Jurkat, Clone E6-1 (cell line): ENCODE measurements around the gene SH2D6.
A peak's percentile ranks its signal among the peaks of the same experiment; 100 is the strongest.
"Not testable (repeated sequence)": the region's sequence is repeated elsewhere in the genome, so short reads cannot be mapped to it uniquely, and the experiment has no call there.

Experiments
- DNase-seq: peaks from one replicate; pipeline ENCODE4 v3.0.0-alpha.2; 2011; ENCODE audit warnings: low read depth, low spot score
- H3K4me3 ChIP-seq: 2 replicates; pipeline ENCODE4 v1.5.1; 2011; ENCODE audit warnings: mild to moderate bottlenecking, low read length, control low read depth, moderate library complexity

Gene SH2D6

GRCh38 chr2:85396531-85397470 lies 21.7 kb upstream of the SH2D6 start:
- H3K4me3 ChIP-seq = no peak overlapping the region
- DNase-seq = no peak

- H3K4me3 ChIP-seq = no peak overlapping the region
- no peak for DNase-seq
Observed at GRCh38 chr2:85397925-85398331, 20.6 kb upstream of the SH2D6 start.

- no peak overlapping the region for H3K4me3 ChIP-seq
Observed at GRCh38 chr2:85398426-85399182, 19.9 kb upstream of the SH2D6 start.

GRCh38 chr2:85399183-85399455 lies 19.4 kb upstream of the SH2D6 start:
- no peak for DNase-seq
- no peak overlapping the region for H3K4me3 ChIP-seq

More at GRCh38 chr2:85398426-85399182, 19.9 kb upstream of the SH2D6 start:
- DNase-seq = no peak

GRCh38 chr2:85400023-85400422 lies 18.5 kb upstream of the SH2D6 start:
- H3K4me3 ChIP-seq = no peak overlapping the region
- DNase-seq = no peak

- H3K4me3 ChIP-seq = no peak overlapping the region
- DNase-seq = no peak
Observed at GRCh38 chr2:85400541-85401463, 17.7 kb upstream of the SH2D6 start.

- no peak for DNase-seq
Observed at GRCh38 chr2:85401464-85401805, 17.1 kb upstream of the SH2D6 start.

GRCh38 chr2:85401844-85402243 lies 16.7 kb upstream of the SH2D6 start:
- DNase-seq = no peak
- no peak overlapping the region for H3K4me3 ChIP-seq

More at GRCh38 chr2:85401464-85401805, 17.1 kb upstream of the SH2D6 start:
- no peak overlapping the region for H3K4me3 ChIP-seq

GRCh38 chr2:85405201-85406059 lies 13.1 kb upstream of the SH2D6 start:
- H3K4me3 ChIP-seq = peak overlapping the region; percentile 43
- peak; percentile 94 for DNase-seq

GRCh38 chr2:85409845-85410583 lies 8.5 kb upstream of the SH2D6 start, which contains the start of gene CAPG:
TSS of gene CAPG (minus strand) at chr2:85410366. CDS start at chr2:85402145, 8,221 bp downstream.
- H3K4me3 ChIP-seq = peak within 1 kb of the TSS; percentile 62
- no peak for DNase-seq

GRCh38 chr2:85410584-85411404 lies 7.7 kb upstream of the SH2D6 start:
- DNase-seq = no peak
- peak overlapping the region; percentile 62 for H3K4me3 ChIP-seq

GRCh38 chr2:85411405-85411748 lies 7.1 kb upstream of the SH2D6 start:
- H3K4me3 ChIP-seq = no peak overlapping the region
- no peak for DNase-seq

GRCh38 chr2:85413592-85414420 lies 4.7 kb upstream of the SH2D6 start:
- no peak overlapping the region for H3K4me3 ChIP-seq
- no peak for DNase-seq

- not testable (repeated sequence) for H3K4me3 ChIP-seq, DNase-seq
Observed at GRCh38 chr2:85414421-85414759, 4.1 kb upstream of the SH2D6 start.

- H3K4me3 ChIP-seq = no peak overlapping the region
- no peak for DNase-seq
Observed at GRCh38 chr2:85414761-85415553, 3.6 kb upstream of the SH2D6 start.
